ENCODE data around the gene SAYSD1.

Gene SAYSD1

DNA sequence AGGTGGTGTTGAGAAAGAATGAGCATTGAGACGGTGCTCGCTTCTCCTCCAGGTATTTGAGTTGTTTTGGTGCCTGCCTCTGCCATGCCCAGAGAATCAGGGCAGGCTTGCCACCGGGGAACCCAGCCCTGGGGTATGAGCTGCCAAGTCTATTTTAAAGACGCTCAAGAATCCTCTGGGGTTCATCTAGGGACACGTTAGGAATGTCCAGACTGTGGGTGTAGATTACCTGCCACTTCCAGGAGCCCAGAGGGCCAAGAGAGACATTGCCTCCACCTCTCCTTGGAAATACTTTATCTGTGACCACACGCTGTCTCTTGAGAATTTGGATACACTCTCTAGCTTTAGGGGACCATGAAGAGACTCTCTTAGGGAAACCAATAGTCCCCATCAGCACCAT, 28.3 kb downstream of the SAYSD1 start:
- TF ChIP-seq ZFX (IDR thresholded peaks at IDR 0.05; ENCODE audit: borderline replicate concordance), result no peak
- TF ChIP-seq, protein P1, sequence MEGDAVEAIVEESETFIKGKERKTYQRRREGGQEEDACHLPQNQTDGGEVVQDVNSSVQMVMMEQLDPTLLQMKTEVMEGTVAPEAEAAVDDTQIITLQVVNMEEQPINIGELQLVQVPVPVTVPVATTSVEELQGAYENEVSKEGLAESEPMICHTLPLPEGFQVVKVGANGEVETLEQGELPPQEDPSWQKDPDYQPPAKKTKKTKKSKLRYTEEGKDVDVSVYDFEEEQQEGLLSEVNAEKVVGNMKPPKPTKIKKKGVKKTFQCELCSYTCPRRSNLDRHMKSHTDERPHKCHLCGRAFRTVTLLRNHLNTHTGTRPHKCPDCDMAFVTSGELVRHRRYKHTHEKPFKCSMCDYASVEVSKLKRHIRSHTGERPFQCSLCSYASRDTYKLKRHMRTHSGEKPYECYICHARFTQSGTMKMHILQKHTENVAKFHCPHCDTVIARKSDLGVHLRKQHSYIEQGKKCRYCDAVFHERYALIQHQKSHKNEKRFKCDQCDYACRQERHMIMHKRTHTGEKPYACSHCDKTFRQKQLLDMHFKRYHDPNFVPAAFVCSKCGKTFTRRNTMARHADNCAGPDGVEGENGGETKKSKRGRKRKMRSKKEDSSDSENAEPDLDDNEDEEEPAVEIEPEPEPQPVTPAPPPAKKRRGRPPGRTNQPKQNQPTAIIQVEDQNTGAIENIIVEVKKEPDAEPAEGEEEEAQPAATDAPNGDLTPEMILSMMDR (IDR thresholded peaks at IDR 0.05), result no peak
- no peak overlapping the region for H3K27ac ChIP-seq

DNA sequence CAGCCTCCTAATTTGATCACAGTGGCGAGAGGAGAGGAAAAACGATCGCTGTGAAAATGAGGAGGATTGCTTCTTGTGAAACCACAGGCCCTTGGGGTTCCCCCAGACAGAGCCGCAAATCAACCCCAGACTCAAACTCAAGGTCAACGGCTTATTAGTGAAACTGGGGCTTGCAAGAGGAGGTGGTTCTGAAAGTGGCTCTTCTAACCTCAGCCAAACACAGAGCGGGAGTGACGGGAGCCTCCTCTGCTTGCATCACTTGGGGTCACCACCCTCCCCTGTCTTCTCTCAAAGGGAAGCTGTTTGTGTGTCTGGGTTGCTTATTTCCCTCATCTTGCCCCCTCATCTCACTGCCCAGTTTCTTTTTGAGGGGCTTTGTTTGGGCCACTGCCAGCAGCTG, 28.7 kb downstream of the SAYSD1 start:
- no peak for TF ChIP-seq ZFX (IDR thresholded peaks at IDR 0.05; ENCODE audit: borderline replicate concordance)
- TF ChIP-seq, protein P1 (IDR thresholded peaks at IDR 0.05), result no peak
- H3K27ac ChIP-seq, result no peak overlapping the region

DNA sequence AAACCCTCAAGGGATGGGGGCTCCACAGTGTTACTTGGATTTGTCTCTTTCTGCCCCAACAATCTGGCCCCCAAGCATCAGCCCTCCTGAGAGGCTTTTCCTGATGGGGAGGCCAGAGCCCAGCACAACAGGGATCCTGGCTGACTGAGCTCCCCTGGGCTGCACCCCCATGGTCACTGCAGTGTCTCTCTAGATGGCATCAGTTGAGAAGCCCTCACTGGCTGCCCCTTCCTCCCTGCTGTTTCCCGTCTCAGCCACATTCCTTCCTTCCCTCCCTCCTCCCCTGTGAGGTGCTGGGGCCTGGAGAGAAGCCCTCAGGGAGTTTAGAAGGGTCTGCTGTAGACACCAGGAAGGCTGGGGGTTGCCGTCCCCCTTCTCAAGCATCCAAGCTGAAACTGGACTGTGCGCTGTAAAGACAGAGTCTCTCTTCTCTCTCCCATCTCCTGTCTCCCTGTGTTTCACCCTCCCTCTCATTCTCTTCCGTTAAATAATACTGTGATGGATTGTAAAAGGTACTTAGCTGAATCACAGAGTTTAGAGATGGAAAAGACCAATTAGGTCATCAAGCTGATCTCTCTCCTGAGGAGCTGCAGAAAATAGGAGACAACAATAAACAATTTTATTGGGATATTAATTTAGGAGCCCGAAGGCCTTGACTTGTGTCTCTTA, 29.7 kb downstream of the SAYSD1 start:
- TF ChIP-seq, protein P1 (IDR thresholded peaks at IDR 0.05), result no peak
- TF ChIP-seq ZFX (IDR thresholded peaks at IDR 0.05; ENCODE audit: borderline replicate concordance), result no peak
- no peak overlapping the region for H3K27ac ChIP-seq

DNA sequence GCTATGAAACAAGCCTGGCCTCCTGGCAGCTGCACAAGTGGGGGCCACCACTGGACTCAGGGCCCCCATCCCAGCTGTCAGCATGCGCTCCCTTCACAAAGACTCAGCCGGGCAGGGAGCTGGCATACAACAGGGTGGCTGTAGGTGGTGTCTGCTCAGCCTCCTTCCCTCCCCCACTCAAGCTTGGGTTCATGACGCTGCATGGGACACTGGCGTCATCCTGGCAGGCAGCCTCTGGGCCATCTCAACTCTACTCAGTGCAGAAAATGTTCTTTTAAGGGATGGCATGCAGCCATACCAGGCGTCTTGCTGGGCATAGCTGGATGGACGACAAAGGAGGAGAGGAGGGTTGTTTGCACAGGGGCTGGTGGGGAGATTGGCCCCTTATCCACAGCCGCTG, 30.5 kb downstream of the SAYSD1 start:
- no peak for TF ChIP-seq ZFX (IDR thresholded peaks at IDR 0.05; ENCODE audit: borderline replicate concordance)
- TF ChIP-seq, protein P1 (IDR thresholded peaks at IDR 0.05), result no peak
- H3K27ac ChIP-seq, result no peak overlapping the region

DNA sequence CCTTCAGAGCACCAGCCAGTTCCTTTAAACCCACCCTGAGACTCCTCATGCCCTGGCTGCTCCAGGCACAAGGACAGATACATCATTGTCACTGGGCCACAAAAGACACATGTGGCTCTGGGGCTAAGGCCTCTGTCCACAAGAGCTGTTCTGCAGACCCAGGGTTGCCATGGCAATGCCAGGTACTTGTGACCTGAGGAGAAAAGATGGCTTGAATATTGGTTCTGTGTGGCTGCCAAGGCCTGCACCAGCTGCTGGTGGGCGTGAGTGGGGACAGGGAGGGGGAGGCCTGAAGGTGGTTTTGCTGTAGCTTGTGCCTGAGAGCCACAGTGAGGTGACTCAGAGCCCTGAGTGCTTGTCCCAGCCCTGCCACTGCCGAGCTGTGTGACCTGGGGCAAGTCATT, 31.8 kb downstream of the SAYSD1 start:
- H3K27ac ChIP-seq, result no peak overlapping the region
- TF ChIP-seq, protein P1 (IDR thresholded peaks at IDR 0.05), result no peak
- TF ChIP-seq ZFX (IDR thresholded peaks at IDR 0.05; ENCODE audit: borderline replicate concordance), result no peak

DNA sequence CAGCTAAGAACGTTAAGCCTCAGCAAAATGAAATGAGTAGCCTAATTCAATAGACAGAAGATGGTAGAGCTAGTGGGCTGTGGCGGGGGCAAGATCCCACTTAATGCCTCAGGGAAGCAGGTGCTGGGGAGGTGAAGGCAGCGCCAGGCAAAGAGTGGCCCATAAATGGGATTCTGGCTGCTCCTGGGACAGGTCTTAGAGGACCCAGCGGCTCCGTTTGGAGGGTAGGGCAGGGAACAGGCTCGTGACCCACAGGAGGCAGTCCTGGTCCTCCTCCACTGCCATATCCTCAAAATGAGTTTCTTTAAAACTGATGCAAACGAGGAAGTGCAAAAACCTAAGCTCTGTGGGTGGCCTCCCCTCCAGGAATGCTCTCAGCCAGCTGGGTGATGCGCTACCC, 32.7 kb downstream of the SAYSD1 start:
- TF ChIP-seq, protein P1 (IDR thresholded peaks at IDR 0.05), result no peak
- TF ChIP-seq ZFX (IDR thresholded peaks at IDR 0.05; ENCODE audit: borderline replicate concordance), result no peak
- H3K27ac ChIP-seq, result no peak overlapping the region

DNA sequence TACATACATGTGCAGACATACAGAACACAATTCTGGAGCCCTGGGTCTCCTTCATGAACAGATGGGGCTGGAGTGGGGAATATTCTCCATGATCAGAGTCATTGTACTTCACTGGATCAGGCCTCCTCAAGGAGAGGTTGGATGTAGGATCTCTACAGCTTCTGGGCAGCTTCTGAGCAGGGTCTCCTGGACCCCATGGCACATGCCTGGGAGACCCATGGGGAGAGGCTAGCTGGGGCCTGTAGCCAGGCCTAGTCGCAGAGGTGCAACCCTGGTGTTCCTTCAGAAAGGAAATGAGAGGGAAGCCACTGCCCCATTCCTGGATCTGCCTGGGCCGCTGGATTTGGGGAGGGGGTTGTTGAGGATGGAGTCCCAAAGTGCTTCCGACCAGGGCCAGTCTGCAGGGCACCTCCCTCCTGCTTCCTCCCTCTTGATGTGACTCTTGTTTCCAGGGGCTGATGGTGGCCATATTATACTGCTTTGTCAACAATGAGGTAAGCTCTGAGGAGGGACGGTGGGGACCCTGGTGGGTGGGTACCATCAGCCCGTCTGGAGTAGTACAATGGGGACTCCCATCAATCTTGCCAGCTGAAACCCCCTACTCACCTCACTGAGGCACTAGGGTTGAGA, 34.6 kb downstream of the SAYSD1 start:
- no peak overlapping the region for H3K27ac ChIP-seq
- TF ChIP-seq ZFX (IDR thresholded peaks at IDR 0.05; ENCODE audit: borderline replicate concordance), result no peak
- TF ChIP-seq, protein P1 (IDR thresholded peaks at IDR 0.05), result no peak
